Erythroblast (primary cell): ENCODE data around the gene PHF11.

Experiments
- GATA1 ChIP-seq: IDR thresholded peaks from 2 replicates; pipeline ENCODE4 v1.6.1; 2011; ENCODE audit warnings: low read depth, mild to moderate bottlenecking, control low read depth, low read length, moderate library complexity
- POLR2A ChIP-seq: IDR thresholded peaks from 2 replicates; pipeline ENCODE4 v1.6.1; 2011; ENCODE audit warnings: mild to moderate bottlenecking, low read length

DNA sequence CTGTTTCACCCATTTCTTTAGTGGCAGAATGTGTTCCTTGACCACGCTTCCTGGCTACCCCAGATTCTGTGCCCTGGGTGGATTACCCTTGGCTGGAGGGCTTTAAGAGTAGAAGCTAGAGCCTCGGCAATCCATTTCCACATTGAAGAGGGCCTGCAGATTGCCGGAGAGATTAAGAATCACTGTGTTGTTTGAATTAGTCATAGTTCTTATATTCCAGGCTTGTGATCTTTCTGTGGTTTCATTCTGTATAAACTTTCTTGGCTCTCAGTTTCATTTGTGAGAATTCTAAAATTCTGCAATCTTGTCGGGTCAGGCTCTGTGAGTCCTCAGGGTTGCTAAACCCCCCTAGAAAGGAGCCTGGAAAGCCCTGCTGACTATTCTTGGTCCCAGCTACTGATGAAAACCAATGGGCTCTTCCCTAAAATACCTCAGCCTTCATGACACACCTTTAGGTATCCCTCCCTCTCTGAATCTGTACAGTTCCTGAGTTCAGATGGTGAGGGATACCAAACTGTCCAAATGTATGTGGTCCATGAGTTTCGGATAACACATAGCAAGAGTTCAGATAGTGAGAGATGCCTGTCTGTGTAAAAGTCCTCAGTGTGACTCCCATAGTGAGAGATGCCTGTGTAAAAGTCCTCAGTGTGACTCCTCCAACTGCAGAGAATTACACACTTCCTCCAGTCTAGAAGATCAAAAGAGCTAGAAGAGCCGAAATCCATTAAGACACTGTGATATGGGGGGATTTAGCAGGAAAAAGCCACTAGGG is 4.3 kb downstream of the PHF11 start:
- no peak for TF ChIP-seq POLR2A
- TF ChIP-seq GATA1 = no peak
